GM12872 (cell line): Measurements from ENCODE around the gene ITGA7.

Experiments used
- TF ChIP-seq, protein P1 (sequence below): IDR thresholded peaks from 3 replicates; pipeline ENCODE4 v1.5.1; 2011; ENCODE audit warnings: low read depth, mild to moderate bottlenecking, low read length, moderate library complexity; ENCODE audit not compliant: insufficient read depth

Gene ITGA7

DNA sequence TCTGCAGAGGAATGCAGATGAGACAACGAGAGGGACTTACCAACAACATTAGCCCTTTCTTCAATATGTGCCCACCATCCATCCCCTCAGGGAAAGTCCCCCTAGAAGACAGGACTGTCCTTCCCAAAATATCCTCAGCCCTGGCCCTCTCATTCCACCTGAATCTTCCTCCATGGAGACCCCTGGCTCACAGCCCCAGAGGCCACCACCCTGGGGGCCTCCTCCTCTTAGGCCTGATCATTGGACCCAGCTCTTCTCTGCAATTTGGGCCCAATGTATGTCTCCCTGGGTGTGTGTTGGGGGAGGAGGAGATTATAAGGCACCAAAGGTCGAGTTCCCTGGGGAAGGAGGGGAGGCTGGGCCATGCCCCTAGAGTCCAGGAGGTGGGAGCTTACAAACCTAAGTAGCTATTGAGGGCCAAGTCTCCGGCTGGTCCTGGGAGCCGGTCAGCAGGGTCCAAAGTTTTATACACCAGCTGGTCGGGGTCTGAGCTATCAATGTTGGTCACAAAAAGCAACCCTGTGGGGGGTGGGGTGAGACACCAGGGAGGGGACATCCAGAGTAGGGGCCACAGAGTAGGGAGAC lies 8.1 kb downstream of the ITGA7 start:
- TF ChIP-seq, protein P1, sequence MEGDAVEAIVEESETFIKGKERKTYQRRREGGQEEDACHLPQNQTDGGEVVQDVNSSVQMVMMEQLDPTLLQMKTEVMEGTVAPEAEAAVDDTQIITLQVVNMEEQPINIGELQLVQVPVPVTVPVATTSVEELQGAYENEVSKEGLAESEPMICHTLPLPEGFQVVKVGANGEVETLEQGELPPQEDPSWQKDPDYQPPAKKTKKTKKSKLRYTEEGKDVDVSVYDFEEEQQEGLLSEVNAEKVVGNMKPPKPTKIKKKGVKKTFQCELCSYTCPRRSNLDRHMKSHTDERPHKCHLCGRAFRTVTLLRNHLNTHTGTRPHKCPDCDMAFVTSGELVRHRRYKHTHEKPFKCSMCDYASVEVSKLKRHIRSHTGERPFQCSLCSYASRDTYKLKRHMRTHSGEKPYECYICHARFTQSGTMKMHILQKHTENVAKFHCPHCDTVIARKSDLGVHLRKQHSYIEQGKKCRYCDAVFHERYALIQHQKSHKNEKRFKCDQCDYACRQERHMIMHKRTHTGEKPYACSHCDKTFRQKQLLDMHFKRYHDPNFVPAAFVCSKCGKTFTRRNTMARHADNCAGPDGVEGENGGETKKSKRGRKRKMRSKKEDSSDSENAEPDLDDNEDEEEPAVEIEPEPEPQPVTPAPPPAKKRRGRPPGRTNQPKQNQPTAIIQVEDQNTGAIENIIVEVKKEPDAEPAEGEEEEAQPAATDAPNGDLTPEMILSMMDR: no peak

DNA sequence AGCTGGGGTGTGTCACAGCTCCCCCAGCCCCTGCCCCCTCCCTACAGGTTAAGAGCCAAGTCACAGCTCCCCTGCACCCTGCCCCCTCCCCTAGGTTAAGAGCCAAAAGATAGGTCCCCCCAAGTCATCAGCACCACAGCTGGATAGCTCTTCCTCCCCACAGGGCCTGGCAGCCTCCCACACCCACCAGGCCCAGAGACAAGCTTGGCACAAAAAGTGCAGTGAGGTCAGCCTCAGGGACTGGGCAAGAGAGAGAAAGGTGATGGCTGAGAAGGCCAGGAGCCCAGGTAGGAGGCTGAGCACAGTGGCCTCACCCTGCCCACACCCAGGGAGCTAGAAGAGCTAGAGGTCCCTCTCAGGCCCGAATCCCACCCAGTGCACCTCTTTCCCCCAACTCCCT lies 8.7 kb downstream of the ITGA7 start:
- TF ChIP-seq, protein P1: no peak

DNA sequence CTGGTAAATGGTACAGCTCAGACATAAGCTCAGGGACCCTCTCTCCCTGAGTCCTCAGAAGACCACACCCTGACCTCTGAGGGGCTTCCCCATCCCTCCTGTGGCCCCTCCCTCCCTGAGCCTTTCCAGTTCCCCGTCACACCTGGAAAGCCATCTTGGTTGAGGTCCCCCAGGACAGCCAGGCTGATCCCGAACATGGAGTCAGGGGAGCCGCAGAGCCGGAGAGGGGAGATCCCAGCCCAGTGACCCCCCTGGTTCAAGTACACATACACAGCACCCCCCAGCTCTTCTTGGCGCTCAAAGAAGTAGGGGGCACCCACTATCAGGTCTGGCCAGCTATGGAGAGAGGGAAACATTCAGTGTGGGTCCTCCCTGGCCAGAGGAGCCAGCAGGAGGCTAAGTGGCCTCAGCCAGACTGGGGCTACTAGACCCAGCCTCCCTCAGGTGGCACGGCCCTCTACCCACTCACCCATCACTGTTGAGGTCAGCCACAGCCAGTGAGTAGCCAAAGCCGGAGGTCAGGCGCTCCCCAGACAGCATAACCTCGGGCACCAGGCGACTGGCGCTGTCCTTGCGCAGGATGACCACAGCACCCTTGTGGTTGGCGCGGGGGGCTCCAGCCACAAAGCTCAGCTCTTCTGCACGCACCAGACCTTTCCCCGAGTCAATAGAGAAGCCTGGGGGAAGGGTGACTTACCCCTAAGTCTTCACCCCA lies 9.3 kb downstream of the ITGA7 start:
- TF ChIP-seq, protein P1: no peak

DNA sequence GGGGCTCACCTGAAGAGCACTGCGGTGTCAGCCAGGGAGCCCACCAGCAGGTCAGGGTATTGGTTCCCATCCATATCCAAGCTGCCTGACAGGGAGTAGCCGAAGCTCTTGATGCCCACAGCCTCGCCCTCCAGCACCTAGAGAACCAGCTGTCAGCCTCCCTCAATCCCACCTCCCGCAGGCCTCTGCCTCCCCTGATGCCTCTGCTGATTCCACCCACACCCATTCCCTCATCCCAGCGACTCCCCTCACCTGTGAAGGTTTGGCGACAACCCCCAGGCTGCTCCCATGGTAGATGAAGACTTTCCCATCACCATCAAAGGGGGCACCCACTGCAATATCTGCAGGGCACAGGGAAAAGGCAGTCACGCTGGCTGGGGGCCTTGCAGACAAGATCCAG lies 10.0 kb downstream of the ITGA7 start:
- TF ChIP-seq, protein P1: no peak

DNA sequence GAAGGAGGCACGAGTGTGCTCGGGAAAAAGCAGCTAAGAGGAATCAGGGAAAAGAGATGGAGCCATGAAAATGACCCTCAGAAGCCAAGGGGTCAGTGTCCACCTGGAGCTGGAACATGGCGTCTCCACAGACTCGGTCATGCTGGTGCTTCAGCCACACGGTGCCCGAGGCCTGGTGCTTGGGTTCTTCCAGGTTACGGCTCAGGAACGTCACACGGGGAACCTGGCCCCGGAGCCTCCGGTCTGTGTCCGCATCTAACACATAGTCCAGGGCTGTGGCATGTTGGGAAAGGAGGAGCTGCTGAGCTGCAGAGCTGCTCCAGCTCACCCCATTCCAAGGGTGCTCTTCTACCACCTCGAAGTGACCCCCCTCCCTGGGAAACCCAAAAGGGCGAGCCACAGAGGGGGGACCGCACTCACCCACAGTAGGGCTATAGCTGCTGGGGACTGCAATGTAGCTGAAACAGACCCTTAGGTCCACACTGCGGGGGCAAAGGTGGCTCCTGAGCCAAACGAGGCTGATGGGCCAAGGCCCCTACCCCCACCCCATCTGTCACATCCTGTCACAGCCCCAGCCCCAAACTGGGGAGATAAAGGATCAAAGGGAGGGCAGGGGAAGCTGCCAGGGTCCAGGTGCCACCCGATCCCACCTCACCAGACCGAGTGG lies 10.8 kb downstream of the ITGA7 start:
- TF ChIP-seq, protein P1: no peak

DNA sequence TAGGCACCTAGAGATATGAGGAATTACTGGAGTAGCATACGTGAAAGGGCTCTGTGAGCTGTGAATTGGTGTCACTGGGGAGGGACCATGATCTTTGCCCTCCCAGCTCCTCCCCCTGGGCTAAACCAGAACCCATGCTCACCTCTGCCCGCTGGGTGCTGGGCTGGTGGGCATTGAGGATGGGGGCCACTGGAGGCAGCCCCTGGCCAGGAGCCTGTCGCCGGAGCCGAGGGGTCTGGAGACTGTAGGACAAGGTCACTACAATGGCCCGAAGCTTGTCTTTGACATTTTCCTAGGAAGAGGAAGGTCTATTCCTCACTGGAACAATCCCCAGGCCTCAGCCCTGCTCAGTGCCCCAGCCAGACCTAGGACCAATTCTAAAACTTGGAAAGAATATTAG lies 11.6 kb downstream of the ITGA7 start:
- TF ChIP-seq, protein P1: no peak

DNA sequence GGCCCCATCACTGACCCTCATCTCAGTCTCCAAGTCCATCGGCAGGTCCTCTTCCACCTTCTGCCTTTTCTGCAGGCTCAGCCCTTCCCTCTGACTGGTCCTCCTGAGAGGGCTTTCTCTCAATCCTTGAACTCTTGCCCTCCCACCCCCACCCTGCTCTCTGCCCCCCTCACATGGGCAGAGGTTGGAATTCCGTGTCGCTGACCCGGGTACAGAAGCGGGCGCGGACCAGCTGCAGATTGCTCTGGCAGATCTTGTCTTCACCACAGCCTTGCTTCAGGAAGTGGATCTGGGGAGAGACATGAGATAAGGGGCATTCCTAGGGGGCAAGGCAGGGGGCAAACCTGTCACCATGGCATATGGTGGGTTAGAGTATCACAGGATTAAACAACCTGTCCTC lies 12.4 kb downstream of the ITGA7 start:
- TF ChIP-seq, protein P1: no peak
